ENCODE results near the gene TWIST1.

- TF ChIP-seq CTCF (IDR thresholded peaks at IDR 0.05; ENCODE audit: low read depth, low read length) (no peak), POLR2A (IDR thresholded peaks at IDR 0.05; ENCODE audit: extremely low read depth, insufficient read length) (no peak), MAX (IDR thresholded peaks at IDR 0.05; ENCODE audit: low read depth, low read length) (no peak), MYC (IDR thresholded peaks at IDR 0.05; ENCODE audit: low read depth, low read length) (no peak)
These were observed 47.6 kb downstream of the TWIST1 start for GRCh38 chr7:19069842-19070241.
